Right renal pelvis (tissue), 4 donors: ENCODE results near the gene CDH22. TPM values are rescaled to one million over a fixed set of nuclear protein-coding genes. Genes with fewer than 3 reads are reported as not detected.

ENCODE experiments used
- DNase-seq, 4 donors: peaks; one replicate each; pipeline ENCODE4 v3.0.0-alpha.2; 2013; ENCODE audit warnings: low read depth in 4 of 4, low spot score in 3 of 4, missing footprints in 1 of 4
- polyA plus RNA-seq, 4 donors: library from polyadenylated mRNA; unstranded; fragments of 120-200 nt; gene quantifications; one replicate each; pipeline ENCODE4 v1.2.1, GENCODE V29; 2013; ENCODE audit not compliant: insufficient read length in 4 of 4

Gene CDH22
- polyA plus RNA-seq, 4 donors, result 0.07 to 0.12 TPM; not detected in 2

GRCh38 chr20:46178891-46179290 is 129.4 kb downstream of the CDH22 start:
- DNase-seq, result no peak

- no peak for DNase-seq
Measured at GRCh38 chr20:46177768-46178167, 130.5 kb downstream of the CDH22 start.

GRCh38 chr20:46176739-46177378 is 131.4 kb downstream of the CDH22 start:
- DNase-seq, result no peak

- DNase-seq, result no peak
Measured at GRCh38 chr20:46175127-46175494, 133.2 kb downstream of the CDH22 start.

GRCh38 chr20:46174469-46175126 is 133.7 kb downstream of the CDH22 start:
- peak; percentile 28 to 52 (median 40) for DNase-seq

GRCh38 chr20:46173652-46174468 is 134.4 kb downstream of the CDH22 start:
- no peak for DNase-seq

GRCh38 chr20:46172961-46173536 is 135.2 kb downstream of the CDH22 start:
- DNase-seq, result no peak

GRCh38 chr20:46172455-46172854 is 135.8 kb downstream of the CDH22 start:
- no peak for DNase-seq

- no peak for DNase-seq
Measured at GRCh38 chr20:46171909-46172308, 136.4 kb downstream of the CDH22 start.

- DNase-seq, result no peak
Measured at GRCh38 chr20:46171476-46171875, 136.8 kb downstream of the CDH22 start.

GRCh38 chr20:46169245-46170171 is 138.8 kb downstream of the CDH22 start:
- DNase-seq, result no peak

- DNase-seq, result no peak
Measured at GRCh38 chr20:46168438-46168837, 139.9 kb downstream of the CDH22 start.

GRCh38 chr20:46167080-46167479 is 141.2 kb downstream of the CDH22 start:
- DNase-seq, result no peak

GRCh38 chr20:46164254-46164653 is 144.0 kb downstream of the CDH22 start:
- DNase-seq, result no peak

GRCh38 chr20:46161921-46162320 is 146.4 kb downstream of the CDH22 start:
- no peak for DNase-seq

GRCh38 chr20:46160661-46161060 is 147.6 kb downstream of the CDH22 start:
- no peak for DNase-seq

GRCh38 chr20:46159101-46159897 is 149.0 kb downstream of the CDH22 start:
- DNase-seq, result no peak

GRCh38 chr20:46158476-46158987 is 149.8 kb downstream of the CDH22 start:
- DNase-seq, result no peak

- DNase-seq, result no peak
Measured at GRCh38 chr20:46157625-46158024, 150.7 kb downstream of the CDH22 start.
